Loucy (cell line): ENCODE measurements around the gene INPP5D.

Experiments used
- CTCF ChIP-seq: fragments of 200-600 bp; sonication (generic); conservative IDR thresholded peaks from 2 replicates; pipeline ENCODE4 v1.5.1; 2014; ENCODE audit warnings: mild to moderate bottlenecking, antibody characterized with exemption, low read length
- EZH2phosphoT487 ChIP-seq: fragments of 200-600 bp; IDR thresholded peaks from 2 replicates; pipeline ENCODE4 v1.6.1; 2018; ENCODE audit warnings: antibody characterized with exemption, mild to moderate bottlenecking, moderate library complexity, borderline replicate concordance

GRCh38 chr2:233233618-233234230 lies 173.6 kb downstream of the INPP5D start:
- TF ChIP-seq CTCF (no peak), EZH2phosphoT487 (no peak)
